Measurements from ENCODE around the gene COL20A1.
"Not testable (repeated sequence)": the region's sequence is repeated elsewhere in the genome, so short reads cannot be mapped to it uniquely, and the experiment has no call there.

The COL20A1 gene

DNA sequence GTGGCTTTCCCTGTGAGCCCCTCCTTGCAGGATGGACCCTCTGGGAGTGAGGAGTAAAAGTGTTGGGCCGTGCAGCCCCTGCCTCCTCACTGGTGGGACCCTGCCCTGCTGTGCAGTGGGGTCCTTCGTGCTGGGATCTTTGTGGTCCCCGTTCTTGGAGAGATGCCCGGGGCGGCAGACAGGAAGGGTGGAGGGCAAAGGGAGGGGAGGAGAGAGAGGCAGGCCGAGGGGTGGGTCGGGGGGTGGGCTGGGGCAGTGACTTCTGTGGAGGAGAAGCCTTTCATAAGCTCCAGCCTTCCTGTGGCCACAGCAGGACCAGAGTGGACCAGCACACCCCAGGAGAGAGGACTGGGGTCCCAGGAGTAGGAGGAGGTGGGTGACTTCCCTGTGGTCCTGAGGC is at the start of gene COL20A1:
COL20A1 (plus strand) TSS at position 283 of the 400 bp plus-strand sequence. CDS start 1,922 bp downstream, outside the sequence.
- no peak for DNase-seq

DNA sequence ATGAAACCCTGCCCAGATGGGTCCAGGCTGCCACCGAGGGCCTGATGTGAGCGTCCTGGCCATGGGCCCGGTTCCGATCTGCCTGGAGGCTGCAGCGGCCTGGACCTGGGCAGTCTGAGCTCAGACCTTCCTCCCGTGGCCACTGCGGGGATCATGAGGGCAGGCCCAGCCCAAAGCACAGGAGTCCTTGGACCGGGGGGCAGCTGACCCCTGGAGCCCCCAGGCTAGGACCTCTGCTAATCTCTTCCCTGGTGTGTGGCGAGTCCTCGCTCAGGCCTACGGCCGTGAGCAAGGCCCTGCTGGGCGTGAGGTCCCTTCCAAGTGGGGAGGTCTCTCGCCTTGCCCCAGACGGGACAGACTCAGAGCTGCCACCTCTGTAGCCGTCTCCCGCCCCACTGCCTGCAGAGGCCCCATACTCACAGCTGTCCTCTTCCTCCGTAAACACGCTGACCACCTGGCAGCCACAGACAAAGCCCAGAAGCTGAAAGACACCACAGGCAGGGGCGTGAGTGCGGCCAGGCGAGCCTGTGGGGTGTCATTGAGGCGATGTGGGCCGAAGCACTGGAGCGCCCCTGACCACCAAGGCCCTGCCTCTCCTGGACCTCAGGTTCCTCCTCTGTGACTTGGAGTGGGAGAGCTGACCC is 49.3 kb upstream of the COL20A1 start:
- no peak for DNase-seq

DNA sequence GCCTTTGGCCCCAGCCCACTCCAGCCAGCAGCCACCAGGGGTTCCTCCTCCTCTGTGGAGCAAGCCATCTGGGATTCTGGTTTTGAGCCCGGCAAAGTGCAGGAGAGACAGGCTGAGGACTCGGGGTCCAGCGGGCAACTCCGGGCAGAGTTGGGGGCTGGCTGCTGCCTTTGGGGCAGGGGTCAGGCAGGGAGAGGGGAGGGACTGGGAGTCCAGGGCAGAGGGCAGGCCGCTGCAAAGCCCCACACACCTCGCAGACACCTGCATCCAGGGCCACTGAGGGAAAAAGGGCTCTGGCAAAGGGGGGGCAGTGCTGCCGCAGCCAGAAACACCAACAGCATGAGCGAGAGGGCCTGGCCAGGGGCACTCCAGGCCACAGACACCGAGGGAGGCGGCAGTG is 48.5 kb upstream of the COL20A1 start:
- no peak for DNase-seq

DNA sequence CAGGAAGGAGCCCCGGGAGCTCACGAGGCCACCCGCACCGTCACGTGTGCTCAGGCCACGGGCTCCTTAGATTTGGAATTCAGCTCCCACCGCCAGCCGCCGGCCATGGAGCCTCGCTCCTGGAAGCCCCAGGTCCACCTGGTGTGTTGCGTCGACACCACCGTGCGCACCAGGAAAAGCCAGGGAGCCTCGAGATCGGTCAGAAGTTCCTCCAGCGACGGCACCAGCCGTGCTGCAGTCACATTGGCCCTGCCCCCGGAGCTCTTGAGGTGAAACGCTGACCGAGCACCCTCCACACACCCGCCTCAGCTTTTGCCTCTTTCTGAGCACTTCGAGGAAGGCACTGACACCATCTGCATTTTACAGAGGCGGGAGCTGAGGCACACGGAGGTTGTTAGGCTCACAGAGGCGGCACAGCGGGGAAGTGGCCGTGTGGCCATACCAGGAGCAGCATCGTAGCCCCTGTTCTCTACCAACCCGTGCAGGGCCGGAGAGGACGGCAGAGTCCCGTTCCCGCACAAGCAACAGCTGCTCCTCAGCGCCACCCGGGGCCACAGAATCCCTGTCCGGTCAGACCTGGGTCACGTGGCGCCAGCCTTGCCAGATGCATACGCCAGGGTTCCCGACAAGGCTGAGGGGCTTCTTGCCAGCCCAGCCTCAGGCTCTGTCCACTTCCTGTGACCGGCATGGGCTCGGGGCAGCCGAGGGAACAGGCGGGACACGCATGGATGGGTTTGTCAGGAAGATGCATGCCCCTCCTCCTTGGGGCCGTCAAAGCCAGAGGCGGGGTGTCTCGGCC is 46.3 kb upstream of the COL20A1 start:
- no peak for DNase-seq

DNA sequence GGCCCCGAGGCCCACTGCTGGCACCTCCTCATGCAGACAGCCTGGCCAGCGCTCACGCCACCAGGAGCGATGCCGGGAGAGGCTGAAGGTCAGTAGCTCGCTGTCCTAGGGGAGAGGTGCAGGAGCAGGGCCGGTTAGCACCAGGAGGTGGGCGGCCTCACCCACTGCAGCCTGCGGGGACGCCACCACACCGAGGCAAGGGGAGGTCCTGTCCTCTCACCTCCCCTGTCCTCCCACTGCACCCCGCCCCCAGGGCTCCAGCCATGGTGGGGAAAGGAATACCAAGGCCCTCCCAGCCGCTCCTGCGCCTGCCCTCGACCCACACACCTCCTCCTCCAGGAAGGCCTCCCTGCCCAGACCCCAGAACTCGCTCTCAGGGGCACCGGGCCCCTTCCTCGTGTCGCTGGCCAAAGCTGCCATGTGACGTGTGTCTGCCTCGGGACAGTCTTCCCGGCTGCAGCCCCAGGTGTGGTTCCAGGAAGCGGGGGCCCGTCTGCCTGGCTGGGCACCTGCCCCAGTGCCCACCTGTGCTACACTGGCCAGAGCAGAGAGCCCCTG is 45.2 kb upstream of the COL20A1 start:
- no peak for DNase-seq

DNA sequence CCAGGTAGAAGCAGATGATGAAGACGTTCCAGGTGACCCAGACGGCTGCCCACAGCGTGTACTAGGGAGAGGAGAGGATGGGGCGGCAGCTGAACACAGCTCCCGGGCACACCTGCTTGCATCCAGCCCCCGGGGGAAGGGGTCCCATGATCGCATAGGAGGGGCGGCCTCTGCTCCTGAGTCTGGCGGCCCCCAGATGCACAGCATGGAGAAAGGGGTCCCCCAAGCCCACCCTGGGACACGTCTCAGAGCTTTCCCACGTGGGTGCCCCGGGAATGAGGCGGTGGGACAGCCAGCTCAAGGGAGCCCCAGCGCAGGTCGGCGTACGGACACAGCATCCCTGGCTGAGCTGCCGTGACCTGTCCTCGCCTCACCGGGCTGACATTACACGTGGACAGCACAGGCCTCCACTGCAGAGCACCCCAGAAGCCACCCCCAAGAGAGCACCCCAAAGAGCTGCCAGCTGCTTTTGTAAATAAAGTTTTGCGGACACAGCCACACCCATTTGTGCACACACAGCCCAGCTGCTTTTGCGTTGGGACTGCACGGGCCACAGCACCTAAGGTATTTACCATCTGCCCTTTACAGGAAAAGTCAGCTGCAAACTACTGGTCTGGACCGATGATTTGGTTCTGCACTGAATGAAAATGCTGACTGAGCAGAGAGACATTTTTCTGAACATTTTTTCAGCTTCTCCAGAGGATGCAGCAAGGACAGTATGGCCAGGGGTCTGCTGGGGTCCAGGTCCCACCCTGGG is 44.0 kb upstream of the COL20A1 start:
- DNase-seq = no peak

DNA sequence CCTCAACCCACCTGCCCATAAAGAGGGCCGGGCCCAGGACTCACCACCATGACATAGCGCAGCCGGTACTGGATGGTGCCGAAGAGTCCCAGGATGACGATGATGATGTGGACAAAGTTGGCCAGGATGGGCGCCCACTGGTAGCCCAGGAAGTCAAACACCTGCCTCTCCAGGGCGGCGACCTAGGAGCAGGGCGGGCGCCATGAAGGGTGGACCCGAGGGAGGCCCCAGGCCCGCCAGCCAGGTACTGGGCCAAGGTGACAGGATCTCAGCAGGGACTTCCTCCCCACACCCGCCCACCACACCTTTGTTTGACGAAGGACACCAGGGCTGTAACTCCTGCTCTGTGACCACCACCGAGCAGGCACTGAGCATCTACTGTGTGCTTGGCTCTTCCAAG is 43.1 kb upstream of the COL20A1 start:
- DNase-seq = no peak

DNA sequence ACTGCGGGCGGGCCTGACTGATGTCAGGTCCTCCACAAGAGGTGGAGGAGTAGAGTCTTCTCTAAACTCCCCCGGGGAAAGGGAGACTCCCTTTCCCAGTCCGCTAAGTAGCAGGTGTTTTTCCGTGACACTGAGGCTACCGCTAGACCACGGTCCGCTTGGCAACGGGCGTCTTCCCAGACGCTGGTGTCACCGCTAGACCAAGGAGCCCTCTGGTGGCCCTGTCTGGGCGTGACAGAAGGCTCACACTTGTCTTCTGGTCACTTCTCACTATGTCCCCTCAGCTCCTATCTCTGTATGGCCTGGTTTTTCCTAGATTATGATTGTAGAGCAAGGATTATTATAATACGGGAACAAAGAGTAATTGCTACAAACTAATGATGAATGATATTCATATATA is 41.6 kb upstream of the COL20A1 start:
- not testable (repeated sequence) for DNase-seq

DNA sequence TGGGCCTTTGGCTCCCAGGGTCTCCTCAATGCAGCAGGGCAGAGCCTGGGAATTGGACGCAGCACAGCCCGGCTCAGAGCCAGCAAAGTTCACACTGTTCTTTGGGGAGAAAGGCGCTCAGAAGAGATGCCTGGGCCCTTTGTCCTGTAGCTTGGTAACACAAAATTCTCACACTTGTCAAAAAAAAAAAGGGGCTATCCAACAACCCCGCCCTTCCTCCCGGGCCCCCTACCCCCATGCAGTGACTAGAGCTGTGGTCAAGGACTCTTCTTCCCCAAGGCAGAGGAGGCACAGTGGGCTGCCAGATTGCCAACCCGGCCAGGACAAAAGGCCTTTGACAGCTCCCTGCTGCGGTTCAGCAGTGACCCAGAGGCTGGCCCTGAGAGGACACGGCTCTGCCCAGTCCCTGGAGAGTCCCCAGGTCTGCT is 40.7 kb upstream of the COL20A1 start:
- DNase-seq = no peak

DNA sequence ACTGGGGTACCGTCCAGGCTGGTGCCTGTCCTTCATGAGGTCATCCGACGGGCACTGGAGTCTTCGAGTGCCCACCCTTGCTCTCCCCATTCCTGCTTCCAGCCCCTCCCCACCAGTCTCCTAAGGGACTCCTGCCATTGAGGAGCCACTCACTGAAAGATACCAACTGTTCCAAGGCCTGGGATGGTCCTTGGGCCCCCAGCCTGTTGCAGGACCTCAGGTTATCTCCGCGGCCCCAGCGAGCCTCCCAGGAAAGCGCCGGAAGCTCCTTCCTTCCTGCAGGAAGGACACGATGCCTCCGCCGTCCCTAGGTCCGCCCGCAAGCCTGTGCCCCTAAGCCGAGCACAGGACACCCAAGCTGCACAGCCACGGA is 39.9 kb upstream of the COL20A1 start:
- no peak for DNase-seq

DNA sequence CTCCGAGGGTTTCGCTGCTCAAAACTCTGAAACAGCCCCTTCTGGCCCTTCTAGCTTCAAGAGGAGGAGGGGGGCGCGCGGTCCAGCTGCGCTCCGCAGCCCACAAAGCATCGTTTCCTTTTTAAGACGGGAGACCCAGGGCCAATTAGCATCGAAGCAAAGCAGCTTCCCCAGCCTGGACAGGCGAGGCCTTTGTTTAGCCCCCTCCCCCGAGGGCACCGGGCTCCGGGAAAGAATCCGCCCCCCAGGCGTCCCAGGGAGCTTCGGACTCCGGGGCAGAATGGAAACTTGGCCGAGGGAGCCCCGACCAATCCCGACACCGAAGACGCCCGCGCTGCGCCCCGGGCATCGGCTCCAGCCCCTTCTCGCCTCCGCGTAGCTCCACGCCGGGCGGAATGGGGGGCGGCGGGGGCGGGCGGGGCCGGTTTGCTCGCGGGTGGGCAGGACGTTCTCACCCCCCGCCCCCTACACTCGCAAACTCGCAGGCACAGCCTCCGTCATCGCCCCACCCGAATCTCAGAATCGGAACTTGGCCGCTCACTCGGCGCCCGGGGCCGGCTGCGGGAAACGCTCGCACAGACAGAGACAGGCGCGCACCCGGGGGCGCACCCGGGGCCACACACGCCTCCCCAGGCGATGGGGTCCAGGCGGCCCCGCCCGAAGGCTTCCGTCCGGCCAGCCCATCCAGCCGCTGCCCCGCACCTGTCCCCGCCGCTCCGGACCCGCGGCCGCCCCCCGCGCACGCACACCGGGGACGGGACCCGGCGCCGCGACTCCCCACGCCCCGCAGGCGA is 39.4 kb upstream of the COL20A1 start:
- no peak for DNase-seq

DNA sequence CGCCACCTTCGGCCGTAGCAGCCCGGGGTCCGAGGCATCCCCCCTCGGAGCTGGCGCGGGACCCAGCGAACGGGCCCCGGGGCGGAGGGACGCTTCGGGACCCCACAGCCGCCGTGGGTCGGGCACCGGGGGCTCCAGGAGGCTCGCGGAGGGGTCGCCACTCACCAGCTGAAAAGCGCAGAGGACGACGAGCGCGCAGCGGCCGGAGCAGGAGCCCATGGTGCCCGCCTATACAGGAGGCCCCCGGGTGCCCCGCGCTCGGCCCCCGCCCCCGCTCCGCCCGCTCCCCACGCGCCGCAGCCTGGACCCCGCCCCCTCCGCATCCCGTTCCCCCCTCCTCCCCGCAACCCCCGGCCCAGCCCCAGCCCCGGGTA is 38.8 kb upstream of the COL20A1 start, which contains the start of gene NKAIN4:
NKAIN4 (minus strand) TSS at position 232 of the 374 bp plus-strand sequence; CDS start at position 219, 13 bp downstream.
- DNase-seq = no peak

DNA sequence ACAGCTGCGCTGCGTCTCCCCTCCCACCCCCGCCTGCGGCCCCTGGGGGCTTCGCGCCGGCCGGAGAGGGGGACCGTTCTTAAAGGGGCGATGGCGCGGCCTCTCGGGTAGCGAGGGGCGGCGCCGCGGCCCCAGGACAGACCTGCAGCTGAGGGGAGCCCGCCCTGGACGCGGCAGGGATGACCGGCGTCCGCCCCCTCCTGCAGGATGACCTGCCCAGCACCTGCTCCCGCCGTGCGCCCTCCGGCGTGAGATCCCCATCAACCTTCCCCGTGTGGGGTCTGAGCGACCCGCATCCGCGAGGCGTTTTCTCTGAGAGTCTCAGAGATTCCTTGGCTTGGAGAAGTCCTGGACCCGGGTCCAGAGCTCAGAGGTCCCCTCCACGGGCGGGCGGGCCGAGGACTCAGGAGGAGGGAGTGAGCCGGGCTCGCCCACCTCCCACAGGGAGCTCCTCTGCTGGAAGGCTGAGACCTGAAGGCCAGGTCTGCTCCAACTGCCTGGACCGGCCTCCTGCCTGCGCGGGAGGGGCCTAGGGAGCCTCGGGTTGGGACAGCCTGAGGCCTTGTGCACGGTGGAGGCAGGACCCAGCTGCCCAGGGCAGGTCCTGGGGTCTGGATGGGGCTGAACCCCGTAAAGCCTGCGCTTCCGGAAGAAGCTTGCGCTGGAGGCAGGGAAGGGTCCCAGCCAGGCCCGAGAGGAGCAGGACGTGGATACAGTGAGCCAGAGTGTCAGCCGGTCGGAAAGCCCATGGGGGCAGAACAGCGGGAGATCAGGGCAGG is 38.2 kb upstream of the COL20A1 start:
- DNase-seq = no peak

DNA sequence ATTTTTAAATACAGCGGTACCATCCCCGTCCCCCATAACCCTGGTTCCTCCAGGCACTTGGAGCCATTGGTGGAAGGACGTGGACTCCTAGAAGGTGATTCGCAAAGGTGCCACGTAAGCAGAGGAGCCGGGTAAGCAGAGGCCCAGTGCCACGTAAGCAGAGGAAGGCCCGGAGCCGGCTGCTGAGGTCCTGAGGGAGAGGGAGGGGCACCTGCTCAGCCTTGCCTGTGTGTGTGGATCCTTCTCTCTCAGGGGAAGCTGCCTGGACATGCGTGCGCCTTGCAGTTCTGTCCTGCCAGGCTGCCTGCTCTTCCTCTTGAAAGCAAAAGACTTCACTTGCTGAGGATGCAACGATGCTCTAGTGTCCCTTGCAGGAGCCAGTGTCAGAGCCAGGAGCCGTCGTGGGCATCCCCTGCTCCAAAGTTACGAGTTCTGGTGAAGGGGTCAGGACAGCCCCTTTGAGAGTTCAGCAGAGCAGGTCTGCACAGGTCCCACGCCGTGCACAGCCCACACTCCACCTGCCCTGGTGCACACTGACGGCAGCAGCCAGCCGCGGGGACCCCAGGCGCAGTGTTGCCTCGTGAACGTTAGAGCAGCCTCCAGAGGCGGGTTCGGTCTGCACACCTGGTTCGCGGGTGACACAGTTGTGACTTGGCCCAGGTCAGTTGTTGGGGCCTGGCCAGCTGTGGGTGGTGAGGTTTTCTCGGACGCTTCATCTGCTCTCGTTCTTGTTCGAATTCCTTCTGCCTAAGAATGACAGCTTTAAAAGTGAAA is 36.9 kb upstream of the COL20A1 start:
- DNase-seq = no peak

DNA sequence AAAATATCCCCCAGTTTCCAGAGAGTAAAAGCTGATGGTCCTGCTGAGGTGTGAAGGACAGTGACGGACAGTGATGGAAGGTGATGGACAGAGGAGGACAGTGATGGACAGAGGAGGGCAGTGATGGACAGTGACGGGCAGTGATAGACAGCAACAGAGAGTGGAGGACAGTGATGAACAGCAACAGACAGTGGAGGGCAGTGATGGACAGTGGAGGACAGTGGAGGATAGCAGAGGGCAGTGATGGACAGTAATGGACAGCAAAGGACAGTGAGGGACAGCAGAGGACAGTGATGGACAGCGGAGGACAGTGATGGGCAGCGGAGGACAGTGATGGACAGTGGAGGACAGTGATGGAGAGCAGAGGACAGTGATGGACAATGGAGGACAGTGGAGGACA is 36.0 kb upstream of the COL20A1 start:
- no peak for DNase-seq

DNA sequence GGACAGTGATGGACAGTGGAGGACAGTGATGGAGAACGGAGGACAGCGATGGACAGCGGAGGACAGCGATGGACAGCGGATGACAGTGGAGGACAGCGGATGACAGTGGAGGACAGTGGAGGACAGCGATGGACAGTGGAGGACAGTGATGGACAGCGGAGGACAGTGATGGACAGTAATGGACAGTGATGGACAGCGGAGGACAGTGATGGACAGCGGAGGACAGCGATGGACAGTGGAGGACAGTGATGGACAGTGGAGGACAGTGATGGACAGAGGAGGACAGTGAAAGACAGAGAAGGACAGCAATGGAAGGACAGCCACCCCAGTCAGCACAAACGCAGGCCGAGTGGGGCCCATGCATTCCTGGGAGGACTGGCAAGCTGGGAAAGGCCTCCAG is 35.4 kb upstream of the COL20A1 start:
- DNase-seq = no peak

DNA sequence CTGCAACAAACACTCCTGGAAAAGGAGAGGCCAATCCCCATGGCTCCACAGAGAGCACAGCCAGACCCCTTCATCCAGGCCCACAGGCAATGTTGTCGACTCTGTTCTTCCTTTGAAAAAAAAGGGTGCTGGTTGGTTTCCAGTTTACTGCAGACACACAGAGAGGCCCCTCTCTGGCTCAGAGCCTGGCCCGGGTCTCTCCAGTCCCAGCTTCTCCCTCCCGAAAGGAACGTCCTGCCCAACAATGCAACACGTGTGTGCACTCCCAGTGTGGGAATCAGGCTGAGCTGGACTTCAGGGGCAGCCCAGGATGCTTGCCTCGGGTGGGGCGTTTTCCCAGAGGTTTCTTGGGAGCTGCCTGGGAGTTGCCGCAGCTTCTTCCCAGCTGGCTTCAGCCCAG is 34.2 kb upstream of the COL20A1 start:
- DNase-seq = no peak

DNA sequence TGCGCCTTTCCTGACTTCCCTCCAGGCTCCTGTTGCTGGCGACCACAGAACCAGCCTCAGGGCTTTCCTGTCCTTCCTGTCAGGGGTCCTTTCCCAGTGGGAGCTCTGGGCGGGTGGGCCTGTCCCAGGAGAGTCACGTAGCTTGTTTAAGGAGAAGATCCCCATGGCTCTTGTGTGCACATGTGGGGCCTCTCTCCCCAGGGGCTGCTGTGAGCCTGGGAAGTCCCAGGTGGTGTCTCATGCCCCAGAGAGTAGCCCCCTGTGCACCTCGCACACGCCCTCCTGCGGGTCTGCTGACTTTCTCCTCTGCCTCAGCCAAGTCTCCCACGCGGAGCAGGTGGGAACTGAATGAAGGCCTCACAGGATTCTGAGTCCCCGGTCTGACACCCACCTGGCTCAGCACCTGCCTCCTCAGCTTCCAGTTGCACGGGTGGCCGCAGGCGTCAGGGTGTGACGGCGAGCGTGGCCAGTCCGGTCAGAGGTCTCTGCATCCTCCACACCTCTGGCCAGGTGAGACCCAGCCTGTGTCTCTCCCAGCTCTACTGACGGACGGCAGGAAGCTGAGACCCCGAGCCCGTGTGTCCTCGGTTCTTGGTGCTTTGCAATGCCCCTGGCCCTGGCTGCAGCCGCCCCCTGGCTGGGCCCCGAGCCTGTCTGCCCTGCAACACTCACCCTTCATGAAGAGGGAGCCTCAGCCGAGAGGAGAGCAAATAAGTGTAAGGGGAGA is 33.1 kb upstream of the COL20A1 start:
- DNase-seq = no peak

DNA sequence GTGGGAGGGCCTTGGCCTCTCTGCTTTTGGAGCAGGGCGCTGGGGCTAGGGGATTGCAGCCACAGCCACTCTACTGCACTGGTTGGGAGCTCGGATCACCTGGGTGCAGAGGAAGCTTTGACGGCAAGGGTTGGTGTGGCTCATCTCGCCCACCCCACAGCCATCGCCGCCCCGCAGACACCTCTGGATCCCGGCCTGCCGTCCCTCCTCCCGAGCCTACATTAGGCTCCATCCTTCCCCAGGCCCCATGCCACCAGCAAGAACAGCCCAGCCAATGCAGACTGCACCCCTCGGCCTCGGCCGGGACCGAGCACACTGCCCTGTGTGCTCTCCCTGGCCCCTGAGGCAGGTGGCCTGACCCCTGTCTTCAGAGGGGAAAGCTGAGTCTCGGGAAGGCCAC is 32.5 kb upstream of the COL20A1 start:
- no peak for DNase-seq

All from activated CD8-positive, alpha-beta memory T cell treated with anti-CD3 and anti-CD28 coated beads, Interleukin-2, amount 50 U/mL, for 4 hours (primary cell).